ENCODE measurements around the gene DCAF17. TPM values are rescaled to one million over a fixed set of nuclear protein-coding genes. Genes with fewer than 3 reads are reported as not detected.

Gene DCAF17
- total RNA-seq, 1 donor from 2014 or later = 16.5 TPM

Other genes with a start within 250 kb of the DCAF17 start
- 8.1 and 8.7 TPM in 2 replicates for gene METTL8, start 236 bp upstream of the DCAF17 start, total RNA-seq
- 14.6 and 25.0 TPM in 2 replicates for gene CYBRD1, start 88.2 kb downstream of the DCAF17 start, total RNA-seq